ENCODE measurements around the gene ADARB1. TPM values are rescaled to one million over a fixed set of nuclear protein-coding genes. Genes with fewer than 3 reads are reported as not detected.
"Not testable (repeated sequence)": the region's sequence is repeated elsewhere in the genome, so short reads cannot be mapped to it uniquely, and the experiment has no call there.

Gene ADARB1
- total RNA-seq, 1 donor from 2014 or later: 9.7 TPM

DNA sequence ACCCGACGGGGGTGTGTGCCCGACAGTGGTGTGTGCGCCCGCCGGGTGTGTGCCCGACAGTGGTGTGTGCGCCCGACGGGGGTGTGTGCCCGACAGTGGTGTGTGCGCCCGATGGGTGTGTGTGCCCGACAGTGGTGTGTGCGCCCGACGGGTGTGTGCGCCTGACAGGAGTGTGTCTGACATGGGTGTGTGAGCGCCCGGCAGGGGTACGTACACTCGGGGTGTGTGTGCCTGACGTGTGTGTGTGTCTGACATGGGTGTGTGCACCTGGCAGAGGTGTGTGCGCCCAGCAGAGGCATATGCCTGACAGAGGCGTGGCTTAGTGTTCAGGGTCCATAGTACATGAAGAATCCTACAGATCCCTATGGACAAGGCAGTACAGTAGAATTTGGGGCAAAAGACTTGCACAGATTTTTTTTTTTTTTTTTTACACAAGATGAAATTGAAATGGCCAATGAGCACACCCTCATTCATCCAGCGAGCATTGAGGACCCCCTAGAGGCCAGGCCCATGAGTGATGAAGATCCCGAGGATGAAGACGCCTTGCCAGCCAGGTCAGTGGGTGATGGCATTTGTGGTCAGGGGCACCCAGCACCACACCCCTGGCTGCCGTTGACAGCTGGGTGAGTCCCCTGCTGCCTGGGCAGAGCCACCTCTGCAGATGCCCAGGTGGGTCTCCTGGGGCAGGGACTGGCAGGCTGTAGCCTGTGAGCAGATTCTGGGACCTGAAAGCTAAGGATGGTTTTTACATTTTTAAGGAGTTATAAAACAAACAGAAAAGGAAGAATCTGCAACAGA, 60.1 kb downstream of the ADARB1 start:
- DNase-seq (ENCODE audit: low read depth): no peak

DNA sequence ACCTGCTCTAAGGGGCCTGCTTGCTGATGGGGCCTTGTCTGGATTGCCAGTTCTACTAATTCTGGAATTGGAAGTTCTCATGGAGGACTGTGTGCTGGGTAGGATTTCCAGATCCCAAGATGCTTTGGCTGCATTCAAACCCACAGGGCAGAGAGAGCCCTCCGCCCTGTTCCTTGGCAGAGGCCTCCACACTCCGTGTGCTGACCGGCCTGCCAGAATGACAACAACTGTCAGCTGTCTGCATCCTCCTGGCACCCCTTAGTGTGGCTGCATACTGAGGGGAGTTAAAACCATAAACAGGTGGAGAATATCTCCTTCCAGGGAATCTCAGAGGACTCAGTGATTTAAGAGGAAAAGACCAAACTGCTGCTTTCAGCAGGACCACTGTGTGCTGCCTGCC, 60.7 kb downstream of the ADARB1 start:
- no peak for DNase-seq (ENCODE audit: low read depth)

DNA sequence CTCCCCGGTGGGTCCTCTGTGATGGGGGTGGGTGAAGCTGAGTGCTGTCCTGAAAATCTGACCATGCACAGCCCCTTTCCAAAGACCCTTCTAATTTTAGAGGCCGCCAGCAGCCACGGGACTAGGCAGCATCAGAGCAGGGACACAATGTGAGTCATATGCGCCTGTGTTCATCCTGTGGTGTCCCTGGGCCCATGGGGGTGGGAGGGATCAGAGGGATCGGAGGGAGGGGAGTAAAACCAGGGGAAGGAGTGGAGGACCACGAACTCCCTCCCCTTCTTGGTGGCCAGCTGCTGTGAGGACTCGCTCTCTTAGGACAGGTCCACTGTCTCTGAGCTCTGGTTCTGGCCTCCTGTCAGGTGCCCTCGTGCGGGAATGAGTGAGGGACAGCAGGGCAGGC, 61.5 kb downstream of the ADARB1 start:
- no peak for DNase-seq (ENCODE audit: low read depth)

DNA sequence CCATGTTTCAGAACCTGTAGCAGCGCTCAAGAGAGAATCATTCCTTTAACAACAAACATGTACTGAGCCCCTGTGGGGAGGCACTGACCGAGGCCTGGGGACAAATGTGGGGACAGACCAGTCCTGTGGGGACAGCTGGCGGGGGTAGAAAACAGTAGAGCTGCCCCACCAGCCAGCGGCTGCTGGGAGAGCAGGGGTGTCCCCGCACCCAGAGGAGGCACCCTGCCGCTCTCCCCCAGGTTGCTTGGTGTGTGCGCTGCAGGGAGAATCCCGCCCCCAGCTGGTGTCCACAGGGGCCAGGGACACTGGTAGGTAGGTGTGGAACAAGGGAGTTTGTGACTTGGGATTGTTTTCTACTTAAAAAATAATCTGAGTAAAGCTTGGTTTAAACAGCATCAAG, 62.1 kb downstream of the ADARB1 start:
- no peak for DNase-seq (ENCODE audit: low read depth)

DNA sequence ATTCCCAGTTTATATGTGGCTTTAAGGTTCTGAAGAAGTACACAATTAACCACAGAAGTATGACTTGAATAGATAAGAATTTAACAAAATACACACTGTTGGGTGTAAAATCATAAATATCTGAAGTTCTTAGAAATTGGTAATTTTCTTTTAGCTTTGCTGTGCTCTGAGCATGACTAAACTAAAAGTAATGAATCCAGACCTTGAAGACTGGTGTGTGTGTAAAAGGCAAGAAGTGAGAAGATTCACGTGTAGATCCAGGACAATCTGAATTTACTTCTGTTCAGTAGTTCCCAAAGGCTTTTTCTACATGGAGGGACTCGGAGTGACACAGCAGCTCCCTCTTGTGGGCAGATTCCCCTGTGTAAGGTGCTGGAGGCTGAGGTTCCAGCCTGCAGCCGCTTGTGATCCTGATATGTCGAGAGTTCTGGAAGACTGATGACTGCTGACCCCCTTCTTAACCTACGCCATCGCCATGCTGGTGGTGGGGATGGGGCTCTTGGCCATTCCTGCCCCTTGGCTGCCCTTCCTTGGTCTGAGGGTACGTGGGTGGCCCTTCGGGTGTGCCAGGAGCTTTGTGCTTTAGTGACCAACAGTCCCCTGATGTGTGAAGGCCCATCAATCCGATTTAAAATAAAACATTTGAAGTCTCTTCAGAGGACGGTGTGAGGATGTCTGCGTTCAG, 62.7 kb downstream of the ADARB1 start:
- peak; percentile 75 for DNase-seq (ENCODE audit: low read depth)

DNA sequence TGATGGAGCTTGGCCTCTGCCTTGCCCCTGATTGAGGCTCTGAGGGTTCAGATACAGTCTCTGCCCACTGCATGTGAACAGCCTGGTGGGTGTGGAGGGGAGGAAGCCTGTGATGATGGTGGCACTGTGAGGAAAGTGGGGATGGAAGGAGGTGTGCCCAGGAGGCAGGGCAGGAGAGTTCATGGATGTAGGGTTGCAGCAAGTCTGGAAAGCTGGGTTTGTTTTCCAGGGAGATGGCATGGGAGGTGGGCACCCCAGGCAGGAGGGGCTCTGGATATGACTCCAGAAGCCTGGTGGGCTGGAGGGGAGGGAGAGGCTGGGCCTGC, 63.2 kb downstream of the ADARB1 start:
- no peak for DNase-seq (ENCODE audit: low read depth)

DNA sequence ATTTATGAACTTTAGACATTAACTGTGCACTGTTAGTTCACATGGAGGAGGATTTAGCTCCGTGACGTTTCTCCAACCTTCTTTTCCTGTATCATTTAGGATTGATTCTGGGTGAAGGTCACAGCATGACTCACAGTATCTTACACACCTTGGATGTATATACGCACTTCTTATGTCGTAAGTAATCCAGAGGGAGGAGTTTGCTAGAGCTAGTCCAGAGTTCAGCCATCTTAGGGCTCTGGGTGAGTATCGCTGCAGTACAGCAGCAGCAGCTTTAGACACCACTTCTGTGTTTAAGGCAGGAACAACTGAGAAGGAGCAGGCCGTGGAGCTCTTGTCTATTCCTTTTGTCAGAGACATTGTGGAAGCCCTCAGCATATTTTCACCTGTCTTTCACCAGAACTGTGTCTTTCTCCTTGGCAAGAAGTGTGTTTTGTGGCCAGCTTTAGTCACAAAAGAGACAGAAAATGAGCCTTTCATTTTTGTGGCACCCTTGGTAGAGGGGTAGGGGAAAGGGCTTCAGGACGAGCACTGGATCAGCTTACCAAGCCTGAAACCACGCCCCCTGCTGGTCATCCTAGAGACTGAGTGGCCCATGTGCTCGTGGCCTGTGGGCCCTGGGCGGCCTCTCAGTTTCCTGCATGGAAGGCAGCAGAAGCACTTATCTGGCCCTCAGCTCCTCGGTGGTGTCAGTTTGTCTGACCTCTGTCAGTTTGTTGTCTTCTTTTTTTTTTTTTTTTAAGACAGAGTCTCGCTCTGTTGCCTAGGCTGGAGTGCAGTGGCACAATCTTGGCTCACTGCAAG, 64.0 kb downstream of the ADARB1 start:
- peak; percentile 23 for DNase-seq (ENCODE audit: low read depth)

DNA sequence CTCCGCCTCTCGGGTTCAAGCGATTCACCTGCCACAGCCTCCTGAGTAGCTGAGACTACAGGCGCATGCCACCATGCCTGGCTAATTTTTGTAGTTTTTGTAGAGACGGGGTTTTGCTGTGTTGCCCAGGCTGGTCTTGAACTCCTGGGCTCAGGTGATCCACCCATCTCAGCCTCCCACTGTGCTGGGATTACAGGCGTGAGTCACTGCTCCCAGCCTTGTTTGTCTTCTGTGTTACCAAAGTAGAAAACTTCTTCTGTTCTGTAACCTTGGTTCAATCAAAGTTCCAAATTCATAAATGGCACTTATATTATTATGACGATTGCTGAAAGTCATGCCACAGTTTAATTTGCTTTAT, 64.6 kb downstream of the ADARB1 start:
- DNase-seq (ENCODE audit: low read depth): not testable (repeated sequence)

DNA sequence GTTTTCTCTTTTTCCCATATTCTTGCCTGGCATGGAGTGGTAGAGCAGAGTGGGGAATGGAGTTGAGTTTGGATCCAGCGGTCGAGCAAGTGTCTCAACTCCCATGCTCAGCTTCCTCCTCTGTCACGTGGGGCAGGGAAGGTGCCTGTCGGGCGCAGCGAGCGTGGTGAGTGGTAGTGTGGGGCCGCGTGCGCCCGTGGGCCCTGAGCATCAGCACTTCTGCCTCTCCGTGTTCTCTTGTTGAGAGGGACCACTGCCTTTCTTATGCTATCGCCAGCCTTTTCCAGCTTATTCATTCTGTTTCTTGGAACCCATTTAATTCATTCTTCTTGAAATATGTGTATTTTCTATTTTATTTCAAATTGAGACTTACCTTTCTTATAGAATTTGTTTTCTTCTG, 65.1 kb downstream of the ADARB1 start:
- DNase-seq (ENCODE audit: low read depth): no peak

DNA sequence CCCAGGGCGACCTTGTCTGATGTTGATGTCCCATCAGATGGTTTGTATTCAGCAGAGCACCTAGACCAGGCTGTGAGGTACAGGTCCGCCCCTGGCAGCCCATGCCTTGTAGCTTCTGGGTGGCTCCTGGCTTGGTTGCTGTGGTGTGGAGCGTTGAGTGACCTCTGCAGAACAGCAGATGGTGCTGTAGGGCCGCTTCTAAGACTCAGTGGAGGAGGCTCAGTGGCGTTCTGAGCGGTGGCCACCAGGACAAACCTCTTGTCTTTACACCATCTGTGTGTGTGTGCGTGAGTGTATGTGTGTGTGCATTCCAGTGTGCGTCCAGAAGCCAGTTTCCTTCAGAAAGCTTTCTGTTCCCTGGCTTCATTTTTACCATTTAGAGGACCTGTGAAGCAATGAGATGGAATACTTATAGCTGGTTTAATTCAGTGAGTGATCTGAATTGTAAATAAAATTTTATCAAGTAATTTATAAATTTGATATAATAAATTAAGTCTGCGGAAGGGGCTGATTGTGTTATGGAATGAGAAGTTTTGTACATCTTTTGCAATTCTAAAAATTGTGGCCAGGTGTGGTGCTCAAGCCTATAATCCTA, 66.1 kb downstream of the ADARB1 start:
- peak; percentile 83 for DNase-seq (ENCODE audit: low read depth)

DNA sequence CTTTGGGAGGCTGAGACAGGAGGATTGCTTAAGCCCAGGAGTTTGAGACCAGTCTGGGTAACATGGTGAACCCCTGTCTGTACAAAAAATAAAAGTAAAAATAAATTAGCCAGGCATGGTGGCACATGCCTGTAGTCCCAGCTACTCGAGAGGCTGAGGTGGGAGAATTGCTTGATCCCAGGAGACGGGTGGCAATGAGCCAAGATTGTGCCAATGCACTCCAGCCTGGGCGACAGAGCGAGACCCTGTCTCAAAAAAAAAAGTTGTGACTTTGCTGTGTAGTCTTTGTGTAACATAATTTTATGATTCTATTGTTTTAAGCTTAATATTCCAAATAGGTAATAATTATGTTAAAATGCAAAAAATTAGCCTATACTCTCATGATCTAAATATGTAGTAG, 66.6 kb downstream of the ADARB1 start:
- DNase-seq (ENCODE audit: low read depth): not testable (repeated sequence)

DNA sequence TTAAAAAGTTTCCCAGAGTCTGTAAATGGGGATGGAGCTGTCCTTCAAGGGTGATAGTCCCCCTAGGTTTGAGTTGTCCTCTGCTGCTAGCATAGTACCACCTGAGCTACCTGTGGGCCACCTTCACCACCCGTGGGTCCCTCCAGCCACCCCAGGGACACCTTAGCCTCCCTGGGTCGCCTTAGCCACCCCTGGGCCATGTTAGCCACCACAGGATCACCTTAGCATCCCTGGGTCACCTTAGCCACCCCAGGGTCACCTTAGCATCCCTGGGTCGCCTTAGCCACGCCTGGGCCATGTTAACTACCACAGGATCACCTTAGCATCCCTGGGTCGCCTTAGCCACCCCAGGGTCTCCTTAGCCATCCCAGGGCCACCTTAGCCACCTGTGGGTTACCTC, 67.1 kb downstream of the ADARB1 start:
- no peak for DNase-seq (ENCODE audit: low read depth)

DNA sequence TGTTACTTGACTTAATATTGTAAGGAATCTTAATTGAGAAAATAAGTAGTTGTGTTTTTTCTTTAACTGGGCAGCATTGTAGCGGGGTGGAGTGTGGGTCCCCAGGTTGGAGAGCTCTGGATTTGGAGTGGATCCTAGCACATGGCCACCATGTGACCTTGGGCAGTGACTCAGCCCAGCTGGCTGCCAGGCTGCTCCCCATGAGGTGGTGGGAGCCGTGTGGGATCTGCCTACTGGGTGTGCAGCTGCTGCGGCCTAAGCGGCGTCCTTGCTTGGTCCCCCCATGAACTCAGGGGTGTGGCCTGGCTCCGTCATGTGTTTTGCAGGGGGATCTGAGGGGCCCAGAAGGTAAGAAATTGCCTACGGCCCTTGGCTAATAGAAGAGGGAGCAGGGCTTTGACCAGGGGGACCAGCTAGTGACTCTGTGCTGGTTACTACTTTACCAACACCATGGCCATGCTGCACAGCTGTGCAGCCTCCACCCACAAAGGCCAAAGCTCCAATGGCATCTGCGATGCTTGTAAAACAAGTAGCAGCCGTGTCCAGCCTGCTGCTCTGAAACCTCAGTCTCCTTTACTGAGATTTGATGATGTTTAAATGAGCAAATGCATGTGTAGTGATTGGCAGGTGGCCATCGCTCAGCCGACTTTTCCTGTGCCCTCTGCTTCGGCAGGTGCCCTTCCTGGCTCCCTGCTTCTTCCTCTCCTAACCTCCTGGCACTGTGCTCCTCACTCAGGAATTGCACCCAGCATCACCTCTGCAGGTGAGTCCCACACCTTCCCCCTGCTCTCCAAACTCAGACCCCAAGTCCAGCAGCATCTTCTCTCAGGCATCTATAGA, 68.3 kb downstream of the ADARB1 start:
- DNase-seq (ENCODE audit: low read depth): peak; percentile 27

DNA sequence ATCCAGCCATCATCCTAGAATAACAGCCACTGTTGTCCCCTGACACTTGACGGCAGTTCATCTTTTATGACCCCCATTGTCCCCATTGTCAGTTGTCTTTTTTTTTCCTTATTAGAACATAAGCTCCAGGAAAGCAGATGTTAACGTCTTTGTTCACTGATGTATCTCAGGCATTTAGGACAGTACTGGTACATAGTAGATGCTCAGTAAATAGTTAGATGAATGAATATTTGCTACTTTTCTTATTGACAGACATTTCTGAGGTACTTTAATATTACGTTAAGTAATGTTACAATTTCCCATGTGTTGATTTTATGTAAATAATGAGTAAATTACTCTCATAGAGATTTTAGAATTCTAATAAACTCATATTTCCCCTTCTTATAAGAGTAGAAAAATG, 69.5 kb downstream of the ADARB1 start:
- DNase-seq (ENCODE audit: low read depth): no peak

DNA sequence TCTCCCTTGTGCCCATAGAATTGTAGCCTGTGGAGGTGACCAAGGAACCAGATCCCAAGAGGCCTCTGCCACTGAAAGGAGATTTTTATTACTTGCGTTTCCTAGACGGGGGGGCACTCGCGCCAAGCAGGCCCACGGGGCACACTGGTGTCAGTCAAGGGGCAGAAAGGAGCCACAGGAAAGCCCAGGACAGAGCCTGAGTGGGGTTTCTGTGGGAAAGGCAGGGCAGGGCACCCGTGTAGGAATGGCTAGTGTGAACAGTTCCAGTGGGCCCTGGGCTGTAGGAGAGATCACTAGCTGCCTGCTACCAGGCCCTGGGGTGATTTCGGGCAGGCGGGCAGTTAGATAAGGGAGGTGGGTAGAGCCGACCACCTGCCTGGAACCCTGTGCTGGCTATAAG, 70.8 kb downstream of the ADARB1 start:
- DNase-seq (ENCODE audit: low read depth): no peak

DNA sequence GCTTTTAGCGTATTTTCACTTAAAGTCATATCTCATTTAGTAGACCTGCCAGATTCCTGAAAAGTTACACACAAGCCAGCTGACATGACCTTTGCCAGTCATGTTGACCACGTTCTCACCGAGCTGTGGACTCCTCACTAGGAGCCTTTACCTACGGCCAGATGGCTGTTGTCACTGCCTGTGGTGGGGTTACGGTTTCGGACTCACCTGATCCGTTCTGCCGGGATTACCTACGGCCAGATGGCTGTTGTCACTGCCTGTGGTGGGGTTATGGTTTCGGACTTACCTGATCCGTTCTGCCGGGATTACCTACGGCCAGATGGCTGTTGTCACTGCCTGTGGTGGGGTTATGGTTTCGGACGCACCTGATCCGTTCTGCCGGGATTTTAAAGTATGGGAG, 71.5 kb downstream of the ADARB1 start:
- not testable (repeated sequence) for DNase-seq (ENCODE audit: low read depth)

DNA sequence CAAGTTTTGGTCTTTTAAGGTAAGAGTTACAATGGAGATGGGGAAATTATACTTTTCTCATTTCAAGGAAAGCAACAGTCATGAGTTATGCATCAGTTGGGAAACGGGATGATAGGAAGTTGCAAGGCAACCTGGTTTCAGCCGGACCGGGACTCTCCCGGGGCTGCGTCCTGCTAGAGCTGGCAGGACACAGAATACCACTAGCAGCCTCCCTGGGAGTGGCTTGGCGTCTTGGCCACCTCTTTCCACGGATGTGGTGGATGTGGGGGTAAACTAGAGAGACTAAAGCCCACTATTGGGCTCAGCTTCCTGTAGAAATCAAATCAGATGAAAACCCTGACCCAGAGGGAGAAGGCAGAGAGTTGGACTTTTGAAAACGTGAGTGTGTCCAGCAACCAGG, 71.9 kb downstream of the ADARB1 start:
- DNase-seq (ENCODE audit: low read depth): no peak

DNA sequence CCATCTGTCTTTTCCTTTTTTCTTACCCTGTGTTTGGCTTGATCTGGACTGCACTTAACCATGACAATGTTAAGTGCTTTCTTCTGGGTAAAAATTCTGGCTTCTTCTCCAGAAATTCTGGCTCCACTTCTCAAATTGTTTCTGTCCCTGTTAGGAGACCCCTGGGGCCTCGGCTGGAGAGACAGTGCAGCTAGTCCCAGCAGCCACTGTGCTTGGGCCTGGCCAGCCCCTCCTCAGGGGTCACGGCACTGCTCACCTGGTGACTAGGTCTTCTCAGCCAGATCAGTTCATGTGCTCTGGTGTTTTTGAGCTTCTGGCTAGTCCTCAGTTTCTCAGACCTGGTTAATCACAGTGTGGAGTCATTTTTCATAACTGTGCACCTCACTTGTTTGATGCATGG, 72.4 kb downstream of the ADARB1 start:
- DNase-seq (ENCODE audit: low read depth): no peak

DNA sequence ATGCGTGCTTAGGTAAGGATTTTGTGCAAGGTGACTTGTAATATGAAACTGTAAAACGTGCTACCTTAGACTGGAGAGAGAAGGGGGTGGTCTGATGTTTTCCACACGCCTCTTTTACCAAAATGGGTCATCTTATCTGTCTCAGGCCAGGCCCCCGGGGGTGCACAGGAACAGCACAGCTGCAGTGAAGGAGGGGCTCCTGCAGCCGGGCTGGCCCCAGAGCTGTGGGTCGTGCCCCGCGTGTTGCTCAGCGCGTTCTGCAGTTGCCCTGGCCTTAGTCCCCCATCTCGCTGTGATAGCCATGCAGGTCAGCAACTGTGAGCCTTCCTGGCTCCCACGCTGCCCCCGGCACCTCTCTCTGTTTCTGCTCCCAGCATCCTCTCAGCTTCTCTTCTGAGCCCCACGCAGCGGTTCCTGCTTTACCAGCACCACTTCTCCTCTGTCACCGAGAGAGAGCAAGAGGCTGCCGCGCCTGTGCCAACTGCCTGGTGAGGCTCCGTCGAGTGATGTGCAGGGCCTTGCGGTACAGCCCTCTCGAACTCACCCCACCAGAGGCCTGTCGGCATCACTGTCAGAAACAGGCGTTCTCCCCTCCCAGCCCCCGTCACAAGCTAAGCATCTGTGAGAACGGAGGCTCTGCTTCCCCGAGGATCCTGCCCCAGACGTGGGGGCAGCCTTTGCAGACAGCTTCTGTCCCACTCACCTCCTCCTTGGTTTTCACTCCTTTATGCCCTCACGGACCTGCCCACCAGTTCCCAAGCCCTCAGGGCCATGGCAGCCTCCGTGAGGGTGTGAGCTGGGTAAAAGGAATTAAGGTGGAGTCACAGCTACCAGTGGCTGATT, 73.3 kb downstream of the ADARB1 start:
- no peak for DNase-seq (ENCODE audit: low read depth)

DNA sequence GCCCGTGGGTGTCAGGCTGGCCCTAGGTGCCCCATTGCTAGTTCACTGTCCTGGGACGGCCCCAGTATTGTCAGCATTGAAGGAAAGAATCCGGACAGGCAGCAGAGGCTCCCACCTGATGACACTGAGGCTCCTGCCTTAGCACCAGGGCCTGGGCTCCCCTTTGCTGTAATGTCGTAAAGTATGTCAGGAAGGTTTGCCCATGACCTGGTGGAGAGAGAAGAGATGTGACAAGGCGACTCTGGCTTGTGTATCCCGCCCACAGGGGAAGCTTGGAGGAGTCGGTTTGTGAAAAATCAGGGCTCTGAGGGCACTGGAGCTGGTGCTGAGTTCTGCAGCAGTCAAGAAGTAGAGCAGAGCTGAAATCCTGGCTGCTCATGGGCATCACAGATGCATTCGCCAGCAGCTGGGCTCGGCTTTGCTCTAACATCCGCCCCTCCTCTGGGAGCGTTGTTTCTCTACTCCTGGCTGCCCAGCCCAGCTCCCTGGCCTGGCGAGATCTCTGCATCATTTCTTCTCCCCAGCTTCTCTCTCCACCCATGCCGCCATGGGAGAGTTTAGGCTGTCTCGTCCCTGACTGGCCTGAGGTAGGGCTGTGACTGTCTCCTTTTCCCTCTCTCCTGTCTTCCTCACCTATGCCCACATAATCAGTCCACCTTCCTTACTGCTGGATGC, 74.1 kb downstream of the ADARB1 start:
- DNase-seq (ENCODE audit: low read depth): no peak
